ENCODE measurements around the gene ZNF12.
"Not testable (repeated sequence)": the region's sequence is repeated elsewhere in the genome, so short reads cannot be mapped to it uniquely, and the experiment has no call there.

ZNF12 gene

GRCh38 chr7:6691103-6691502 is 15.6 kb downstream of the ZNF12 start:
- DNase-seq: no peak

GRCh38 chr7:6680146-6680545 is 26.6 kb downstream of the ZNF12 start:
- DNase-seq: no peak

GRCh38 chr7:6675807-6676405 is 30.8 kb downstream of the ZNF12 start:
- DNase-seq: no peak

GRCh38 chr7:6670851-6671250 is 35.9 kb downstream of the ZNF12 start:
- DNase-seq: not testable (repeated sequence)

GRCh38 chr7:6658618-6659345 is 48.0 kb downstream of the ZNF12 start:
- no peak for DNase-seq

GRCh38 chr7:6656413-6656812 is 50.3 kb downstream of the ZNF12 start:
- DNase-seq: no peak

- DNase-seq: no peak
Observed at GRCh38 chr7:6655636-6656385, 50.9 kb downstream of the ZNF12 start.

- DNase-seq: no peak
Observed at GRCh38 chr7:6654842-6655610, 51.7 kb downstream of the ZNF12 start.

GRCh38 chr7:6654113-6654841 is 52.5 kb downstream of the ZNF12 start:
- no peak for DNase-seq

- no peak for DNase-seq
Observed at GRCh38 chr7:6653071-6654003, 53.4 kb downstream of the ZNF12 start.

GRCh38 chr7:6652446-6653011 is 54.2 kb downstream of the ZNF12 start:
- DNase-seq: no peak

- no peak for DNase-seq
Observed at GRCh38 chr7:6651851-6652445, 54.8 kb downstream of the ZNF12 start.

GRCh38 chr7:6650521-6651011 is 56.2 kb downstream of the ZNF12 start:
- no peak for DNase-seq

GRCh38 chr7:6650086-6650485 is 56.7 kb downstream of the ZNF12 start:
- no peak for DNase-seq

GRCh38 chr7:6649241-6649961 is 57.3 kb downstream of the ZNF12 start:
- DNase-seq: no peak

- no peak for DNase-seq
Observed at GRCh38 chr7:6648815-6649104, 58.0 kb downstream of the ZNF12 start.

- no peak for DNase-seq
Observed at GRCh38 chr7:6648066-6648814, 58.5 kb downstream of the ZNF12 start.

- DNase-seq: no peak
Observed at GRCh38 chr7:6647541-6647940, 59.2 kb downstream of the ZNF12 start.

- DNase-seq: no peak
Observed at GRCh38 chr7:6647080-6647479, 59.7 kb downstream of the ZNF12 start.

Data from GDM1 (cell line).